HG03432 (cell line): ENCODE data around the gene EPB41.

Experiments used
- ATAC-seq: cut with Tn5 transposase; IDR thresholded peaks from one replicate; pipeline ENCODE4 v1.9.1; 2021; ENCODE audit warnings: mild to moderate bottlenecking, moderate library complexity; ENCODE audit not compliant: unreplicated experiment

Gene EPB41

GRCh38 chr1:29162025-29162424 lies 247.7 kb downstream of the EPB41 start:
- no peak for ATAC-seq

- no peak for ATAC-seq
These were observed 248.2 kb downstream of the EPB41 start for GRCh38 chr1:29162476-29163138.

GRCh38 chr1:29164588-29164987 lies 250.2 kb downstream of the EPB41 start:
- ATAC-seq, result no peak

- ATAC-seq, result no peak
These were observed 252.0 kb downstream of the EPB41 start for GRCh38 chr1:29166291-29166878.

- ATAC-seq, result no peak
These were observed 253.5 kb downstream of the EPB41 start for GRCh38 chr1:29167904-29168303.
